Measurements from ENCODE around the gene GRN.

GRN gene

DNA sequence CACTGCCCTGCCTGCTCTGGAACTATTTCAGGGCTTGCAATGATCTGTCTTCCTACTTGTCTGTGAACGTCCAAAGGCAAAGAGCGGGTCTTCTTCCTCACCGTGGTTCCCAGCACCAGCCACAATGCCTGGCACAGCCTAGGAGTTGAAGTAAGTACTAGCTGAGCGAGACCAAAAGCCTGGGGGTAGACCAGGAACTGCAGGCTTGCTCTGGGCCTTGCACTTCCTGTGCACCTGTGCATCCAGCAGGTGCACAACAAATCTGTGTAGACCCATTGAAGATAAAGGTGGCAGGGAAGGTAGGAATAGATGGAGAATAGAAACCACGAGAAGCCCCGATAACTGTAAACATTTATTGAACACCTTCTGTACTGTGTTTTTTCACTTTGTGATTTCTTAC is 13.9 kb downstream of the GRN start:
- no peak overlapping the region for H3K4me3 ChIP-seq (ENCODE audit: low read depth, low read length)
- TF ChIP-seq, protein P1, sequence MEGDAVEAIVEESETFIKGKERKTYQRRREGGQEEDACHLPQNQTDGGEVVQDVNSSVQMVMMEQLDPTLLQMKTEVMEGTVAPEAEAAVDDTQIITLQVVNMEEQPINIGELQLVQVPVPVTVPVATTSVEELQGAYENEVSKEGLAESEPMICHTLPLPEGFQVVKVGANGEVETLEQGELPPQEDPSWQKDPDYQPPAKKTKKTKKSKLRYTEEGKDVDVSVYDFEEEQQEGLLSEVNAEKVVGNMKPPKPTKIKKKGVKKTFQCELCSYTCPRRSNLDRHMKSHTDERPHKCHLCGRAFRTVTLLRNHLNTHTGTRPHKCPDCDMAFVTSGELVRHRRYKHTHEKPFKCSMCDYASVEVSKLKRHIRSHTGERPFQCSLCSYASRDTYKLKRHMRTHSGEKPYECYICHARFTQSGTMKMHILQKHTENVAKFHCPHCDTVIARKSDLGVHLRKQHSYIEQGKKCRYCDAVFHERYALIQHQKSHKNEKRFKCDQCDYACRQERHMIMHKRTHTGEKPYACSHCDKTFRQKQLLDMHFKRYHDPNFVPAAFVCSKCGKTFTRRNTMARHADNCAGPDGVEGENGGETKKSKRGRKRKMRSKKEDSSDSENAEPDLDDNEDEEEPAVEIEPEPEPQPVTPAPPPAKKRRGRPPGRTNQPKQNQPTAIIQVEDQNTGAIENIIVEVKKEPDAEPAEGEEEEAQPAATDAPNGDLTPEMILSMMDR (IDR thresholded peaks at IDR 0.05; ENCODE audit: insufficient read depth, low read depth, low read length, missing control alignments), result no peak
- DNase-seq (ENCODE audit: low read depth), result no peak

DNA sequence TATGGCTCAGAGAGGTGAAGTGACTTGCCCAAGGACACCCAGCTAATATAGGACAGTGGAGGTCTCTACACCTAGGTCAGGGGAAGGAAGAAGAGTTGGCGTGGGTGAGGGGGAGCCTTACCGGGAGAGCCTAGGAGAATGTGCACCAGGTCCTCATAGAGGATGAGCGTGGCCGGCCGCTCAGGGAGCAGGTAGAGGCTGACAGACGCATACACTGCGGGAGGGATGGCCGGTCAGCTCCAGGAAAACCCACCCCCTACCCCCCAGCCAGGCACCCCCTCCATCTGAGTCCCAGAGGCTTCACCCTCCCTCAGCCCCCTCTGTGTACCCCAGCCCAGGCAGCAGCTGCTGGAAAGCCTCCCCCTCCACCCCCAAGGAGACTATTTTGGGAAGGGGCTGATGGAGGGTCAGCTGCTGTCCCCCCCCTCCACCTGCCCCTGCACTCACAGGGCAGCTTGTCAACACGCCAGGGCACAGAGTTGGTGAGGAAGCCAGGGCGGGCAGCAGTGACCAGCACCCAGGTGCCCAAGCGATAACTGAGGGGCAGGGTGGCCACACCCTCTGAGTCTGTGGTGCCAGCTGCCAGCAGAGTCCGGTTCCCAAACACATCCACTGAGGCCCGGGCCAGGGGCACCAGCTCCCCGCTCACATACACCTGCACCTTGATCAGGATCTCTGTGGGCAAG is 14.5 kb downstream of the GRN start:
- H3K4me3 ChIP-seq (ENCODE audit: low read depth, low read length), result no peak overlapping the region
- TF ChIP-seq, protein P1 (IDR thresholded peaks at IDR 0.05; ENCODE audit: insufficient read depth, low read depth, low read length, missing control alignments), result no peak
- no peak for DNase-seq (ENCODE audit: low read depth)

DNA sequence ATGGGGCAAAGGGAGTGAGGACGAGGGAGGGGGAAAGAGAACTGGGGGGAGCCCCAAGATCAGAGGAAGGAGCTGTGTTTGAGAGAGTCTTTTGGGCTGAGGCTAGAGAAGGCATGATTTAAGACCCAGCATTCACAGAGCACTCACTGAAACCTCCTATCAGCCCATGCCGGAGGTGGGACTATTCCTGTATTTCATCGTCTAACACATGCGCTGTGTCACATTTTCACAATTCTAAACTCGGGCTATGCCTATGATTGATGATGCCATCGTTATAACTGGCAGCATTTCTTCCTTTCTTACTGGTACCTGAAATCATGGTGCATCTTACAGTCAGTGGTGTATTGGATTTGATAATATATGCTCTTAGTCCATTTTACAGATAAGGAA is 15.0 kb downstream of the GRN start:
- no peak for DNase-seq (ENCODE audit: low read depth)
- TF ChIP-seq, protein P1 (IDR thresholded peaks at IDR 0.05; ENCODE audit: insufficient read depth, low read depth, low read length, missing control alignments), result no peak
- H3K4me3 ChIP-seq (ENCODE audit: low read depth, low read length), result no peak overlapping the region

DNA sequence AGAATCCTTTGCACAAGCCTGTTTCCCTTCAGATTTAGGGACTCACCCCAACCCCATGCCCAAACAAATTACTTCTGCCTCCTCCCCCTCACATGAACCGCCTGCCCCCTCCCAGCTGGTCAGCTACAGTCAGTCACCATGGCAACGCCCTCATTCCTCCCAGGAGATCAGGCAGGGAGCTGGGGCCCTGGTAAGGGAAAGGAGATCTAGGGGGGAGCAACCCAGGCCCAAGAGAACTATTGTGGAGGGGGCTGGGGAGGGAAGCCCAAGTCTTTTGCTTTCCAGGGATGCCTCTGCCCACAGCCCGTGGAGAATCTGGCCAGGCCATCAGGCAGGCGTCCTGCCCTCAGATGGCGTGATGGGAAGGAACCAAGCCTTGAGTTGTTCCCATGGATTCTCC is 15.7 kb downstream of the GRN start:
- no peak overlapping the region for H3K4me3 ChIP-seq (ENCODE audit: low read depth, low read length)
- no peak for DNase-seq (ENCODE audit: low read depth)
- TF ChIP-seq, protein P1 (IDR thresholded peaks at IDR 0.05; ENCODE audit: insufficient read depth, low read depth, low read length, missing control alignments), result no peak

DNA sequence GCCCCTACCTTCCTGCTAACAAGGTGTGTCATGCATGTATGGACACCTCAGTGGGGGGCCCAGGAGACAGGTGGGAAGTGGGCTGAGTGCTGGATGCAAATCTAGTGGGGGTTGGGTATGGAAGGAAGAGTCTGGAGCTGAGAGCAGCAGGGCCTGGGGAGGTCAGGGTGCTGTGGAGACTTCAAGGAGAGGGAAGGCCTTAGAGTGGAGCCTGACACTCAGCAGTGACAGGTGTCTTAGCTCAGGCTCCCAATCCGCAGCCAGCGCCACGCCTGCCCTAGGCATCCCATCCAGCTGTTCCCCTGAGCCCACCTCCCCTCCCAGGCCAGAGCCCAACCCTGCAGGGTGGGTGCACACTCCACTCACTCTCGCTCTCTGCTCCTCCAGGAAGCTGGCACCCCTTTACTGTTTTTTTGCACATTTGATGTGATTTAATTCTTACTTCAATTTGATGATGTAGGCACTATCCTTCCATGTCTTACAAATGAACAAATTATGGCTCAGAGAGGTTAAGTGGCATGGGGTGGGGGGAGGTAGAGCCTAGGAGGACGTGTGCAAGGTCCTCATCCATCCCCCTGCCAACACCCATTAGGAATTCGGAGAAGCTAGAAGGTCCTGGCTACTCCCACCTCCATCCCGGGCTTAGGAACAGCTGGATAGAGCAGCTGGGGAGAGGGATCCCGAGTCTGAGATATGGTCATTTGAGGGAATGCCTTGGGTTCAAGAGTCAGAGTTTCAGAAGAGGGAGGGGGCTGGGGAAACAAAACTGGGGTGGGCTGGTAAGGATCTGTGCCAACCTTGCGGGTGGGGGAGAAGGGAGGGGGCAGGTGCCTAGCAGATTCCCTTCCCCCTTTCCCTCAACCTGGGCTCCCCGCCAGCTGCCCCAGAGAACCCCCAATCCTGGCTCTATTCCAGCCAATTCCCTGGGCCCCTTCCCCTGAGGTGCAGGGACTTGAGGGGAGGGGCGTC is 16.5 kb downstream of the GRN start:
- TF ChIP-seq, protein P1 (IDR thresholded peaks at IDR 0.05; ENCODE audit: insufficient read depth, low read depth, low read length, missing control alignments), result no peak
- no peak for DNase-seq (ENCODE audit: low read depth)
- H3K4me3 ChIP-seq (ENCODE audit: low read depth, low read length), result no peak overlapping the region

DNA sequence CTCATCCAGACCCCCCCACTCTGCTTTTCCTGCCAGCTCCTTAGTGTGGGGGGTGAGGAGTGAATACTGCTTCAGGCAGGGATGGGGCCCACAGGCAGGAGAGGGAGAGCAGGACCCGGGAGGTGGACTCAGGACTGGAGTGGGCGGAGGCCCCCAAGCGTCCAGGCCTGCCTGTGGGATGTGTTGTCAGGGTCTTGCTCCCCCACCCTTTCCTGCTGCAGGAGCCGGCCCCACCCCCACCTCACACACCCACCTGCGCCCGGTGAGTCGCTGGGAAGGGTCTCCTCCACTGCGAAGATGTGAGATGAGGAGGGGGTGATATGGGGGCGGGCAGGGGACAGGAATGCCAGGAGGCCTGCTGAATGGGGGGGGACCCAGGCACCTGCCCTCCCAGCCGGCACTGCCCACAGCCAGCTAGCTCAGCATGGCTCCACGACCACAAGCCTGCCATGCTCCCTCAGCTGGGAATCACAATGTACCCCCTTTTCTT is 17.4 kb downstream of the GRN start:
- no peak overlapping the region for H3K4me3 ChIP-seq (ENCODE audit: low read depth, low read length)
- no peak for DNase-seq (ENCODE audit: low read depth)
- TF ChIP-seq, protein P1 (IDR thresholded peaks at IDR 0.05; ENCODE audit: insufficient read depth, low read depth, low read length, missing control alignments), result no peak
